ENCODE data around the gene SDK2.

GRCh38 chr17:73645050-73645871 lies 1.0 kb upstream of the SDK2 start:
- TF ChIP-seq POLR2AphosphoS5 (IDR thresholded peaks at IDR 0.05; ENCODE audit: low read depth), result no peak
- TF ChIP-seq CTCF (IDR thresholded peaks at IDR 0.05; ENCODE audit: insufficient read depth, low read length), result no peak
